WTC11 (cell line): ENCODE data around the gene NEO1.

Experiments used
- CREB1 ChIP-seq: sonication (generic); formaldehyde crosslinking; IDR thresholded peaks from 2 replicates; pipeline ENCODE4 v1.8.0; 2023; ENCODE audit warnings: mild to moderate bottlenecking, missing genetic modification reagents
- CTCF ChIP-seq: fragments of 200-600 bp; IDR thresholded peaks from 2 replicates; pipeline ENCODE4 v1.8.0; 2022; ENCODE audit warnings: antibody characterized with exemption
- ELF4 ChIP-seq: sonication (generic); formaldehyde crosslinking; IDR thresholded peaks from 2 replicates; pipeline ENCODE4 v1.8.1; 2022; ENCODE audit warnings: low read depth, mild to moderate bottlenecking, moderate library complexity, missing genetic modification reagents
- RELA ChIP-seq: sonication (generic); formaldehyde crosslinking; IDR thresholded peaks from 2 replicates; pipeline ENCODE4 v1.8.1; 2022; ENCODE audit warnings: missing genetic modification reagents, mild to moderate bottlenecking, borderline replicate concordance
- SP1 ChIP-seq: sonication (generic); formaldehyde crosslinking; conservative IDR thresholded peaks from 2 replicates; pipeline ENCODE4 v1.8.1; 2022; ENCODE audit warnings: missing genetic modification reagents
- TEAD4 ChIP-seq: sonication (generic); formaldehyde crosslinking; IDR thresholded peaks from 2 replicates; pipeline ENCODE4 v1.8.0; 2022; ENCODE audit warnings: mild to moderate bottlenecking, missing genetic modification reagents
- USF1 ChIP-seq: sonication (generic); formaldehyde crosslinking; IDR thresholded peaks from 2 replicates; pipeline ENCODE4 v1.8.0; 2022; ENCODE audit warnings: mild to moderate bottlenecking, missing genetic modification reagents

GRCh38 chr15:73056460-73056859 is 4.2 kb downstream of the NEO1 start:
- no peak for TF ChIP-seq CTCF
- TF ChIP-seq ELF4 (CRISPR knock-in tag): no peak
- no peak for TF ChIP-seq SP1 (CRISPR knock-in tag)
- no peak for TF ChIP-seq TEAD4 (CRISPR knock-in tag)
- TF ChIP-seq USF1: no peak
- no peak for TF ChIP-seq RELA (CRISPR knock-in tag)
- TF ChIP-seq CREB1 (CRISPR knock-in tag): no peak
